ENCODE measurements around the gene SCN4A.

SCN4A gene

GRCh38 chr17:63956296-63956920 is 16.3 kb downstream of the SCN4A start:
- H3K4me3 ChIP-seq (ENCODE audit: low read depth, low read length): no peak overlapping the region
- no peak for TF ChIP-seq POLR2A (IDR thresholded peaks at IDR 0.05; ENCODE audit: extremely low read depth, insufficient read length)
- TF ChIP-seq MAX (IDR thresholded peaks at IDR 0.05; ENCODE audit: low read depth, low read length): no peak
- no peak for TF ChIP-seq CTCF (IDR thresholded peaks at IDR 0.05; ENCODE audit: low read depth, low read length)
- TF ChIP-seq MYC (IDR thresholded peaks at IDR 0.05; ENCODE audit: low read depth, low read length): no peak
- no peak for DNase-seq (ENCODE audit: low read depth)

- DNase-seq (ENCODE audit: low read depth): no peak
- no peak overlapping the region for H3K4me3 ChIP-seq (ENCODE audit: low read depth, low read length)
- TF ChIP-seq MAX (IDR thresholded peaks at IDR 0.05; ENCODE audit: low read depth, low read length) (no peak), CTCF (IDR thresholded peaks at IDR 0.05; ENCODE audit: low read depth, low read length) (no peak), POLR2A (IDR thresholded peaks at IDR 0.05; ENCODE audit: extremely low read depth, insufficient read length) (no peak), MYC (IDR thresholded peaks at IDR 0.05; ENCODE audit: low read depth, low read length) (no peak)
Observed at GRCh38 chr17:63955791-63956190, 16.9 kb downstream of the SCN4A start.

- no peak for TF ChIP-seq CTCF (IDR thresholded peaks at IDR 0.05; ENCODE audit: low read depth, low read length)
- TF ChIP-seq POLR2A (IDR thresholded peaks at IDR 0.05; ENCODE audit: extremely low read depth, insufficient read length): no peak
- no peak for TF ChIP-seq MAX (IDR thresholded peaks at IDR 0.05; ENCODE audit: low read depth, low read length)
- no peak for TF ChIP-seq MYC (IDR thresholded peaks at IDR 0.05; ENCODE audit: low read depth, low read length)
- no peak for DNase-seq (ENCODE audit: low read depth)
- no peak overlapping the region for H3K4me3 ChIP-seq (ENCODE audit: low read depth, low read length)
Observed at GRCh38 chr17:63955232-63955631, 17.5 kb downstream of the SCN4A start.

- no peak for TF ChIP-seq CTCF (IDR thresholded peaks at IDR 0.05; ENCODE audit: low read depth, low read length)
- TF ChIP-seq POLR2A (IDR thresholded peaks at IDR 0.05; ENCODE audit: extremely low read depth, insufficient read length): no peak
- no peak for TF ChIP-seq MAX (IDR thresholded peaks at IDR 0.05; ENCODE audit: low read depth, low read length)
- TF ChIP-seq MYC (IDR thresholded peaks at IDR 0.05; ENCODE audit: low read depth, low read length): no peak
- H3K4me3 ChIP-seq (ENCODE audit: low read depth, low read length): no peak overlapping the region
- peak; percentile 67 for DNase-seq (ENCODE audit: low read depth)
Observed at GRCh38 chr17:63954402-63955063, 18.2 kb downstream of the SCN4A start.

- DNase-seq (ENCODE audit: low read depth): no peak
- no peak for TF ChIP-seq MYC (IDR thresholded peaks at IDR 0.05; ENCODE audit: low read depth, low read length)
- peak; percentile 11 for TF ChIP-seq CTCF (IDR thresholded peaks at IDR 0.05; ENCODE audit: low read depth, low read length)
Observed at GRCh38 chr17:63950940-63951907, 21.5 kb downstream of the SCN4A start.

More at GRCh38 chr17:63950940-63951907, 21.5 kb downstream of the SCN4A start:
- no peak overlapping the region for H3K4me3 ChIP-seq (ENCODE audit: low read depth, low read length)

All from NB4 (cell line).